Measurements from ENCODE around the gene KLHL25.
A peak's percentile ranks its signal among the peaks of the same experiment; 100 is the strongest.

KLHL25 gene

GRCh38 chr15:85779249-85779648 lies 15.5 kb downstream of the KLHL25 start:
- DNase-seq (ENCODE audit: low read depth, low spot score), result no peak
- no peak overlapping the region for H3K27ac ChIP-seq

GRCh38 chr15:85778107-85778776 lies 16.5 kb downstream of the KLHL25 start:
- no peak overlapping the region for H3K27ac ChIP-seq
- DNase-seq (ENCODE audit: low read depth, low spot score), result no peak

- no peak overlapping the region for H3K27ac ChIP-seq
- no peak for DNase-seq (ENCODE audit: low read depth, low spot score)
These were observed 17.2 kb downstream of the KLHL25 start for GRCh38 chr15:85777250-85778106.

- no peak for DNase-seq (ENCODE audit: low read depth, low spot score)
- no peak overlapping the region for H3K27ac ChIP-seq
These were observed 20.8 kb downstream of the KLHL25 start for GRCh38 chr15:85773970-85774369.

GRCh38 chr15:85773249-85773648 lies 21.5 kb downstream of the KLHL25 start:
- no peak overlapping the region for H3K27ac ChIP-seq
- DNase-seq (ENCODE audit: low read depth, low spot score), result no peak

- DNase-seq (ENCODE audit: low read depth, low spot score), result no peak
- no peak overlapping the region for H3K27ac ChIP-seq
These were observed 22.1 kb downstream of the KLHL25 start for GRCh38 chr15:85772668-85773067.

GRCh38 chr15:85771781-85772445 lies 22.8 kb downstream of the KLHL25 start:
- H3K27ac ChIP-seq, result no peak overlapping the region
- DNase-seq (ENCODE audit: low read depth, low spot score), result no peak

- no peak for DNase-seq (ENCODE audit: low read depth, low spot score)
- no peak overlapping the region for H3K27ac ChIP-seq
These were observed 23.5 kb downstream of the KLHL25 start for GRCh38 chr15:85771271-85771670.

- H3K27ac ChIP-seq, result no peak overlapping the region
- no peak for DNase-seq (ENCODE audit: low read depth, low spot score)
These were observed 24.4 kb downstream of the KLHL25 start for GRCh38 chr15:85770096-85771041.

- no peak overlapping the region for H3K27ac ChIP-seq
- DNase-seq (ENCODE audit: low read depth, low spot score), result no peak
These were observed 25.4 kb downstream of the KLHL25 start for GRCh38 chr15:85769182-85769900.

GRCh38 chr15:85768595-85769168 lies 26.0 kb downstream of the KLHL25 start:
- no peak overlapping the region for H3K27ac ChIP-seq
- DNase-seq (ENCODE audit: low read depth, low spot score), result no peak

- no peak for DNase-seq (ENCODE audit: low read depth, low spot score)
- no peak overlapping the region for H3K27ac ChIP-seq
These were observed 26.8 kb downstream of the KLHL25 start for GRCh38 chr15:85767785-85768529.

GRCh38 chr15:85766001-85766831 lies 28.5 kb downstream of the KLHL25 start:
- H3K27ac ChIP-seq, result no peak overlapping the region
- no peak for DNase-seq (ENCODE audit: low read depth, low spot score)

GRCh38 chr15:85764649-85765277 lies 30.0 kb downstream of the KLHL25 start:
- peak overlapping the region; percentile 26 for H3K27ac ChIP-seq
- DNase-seq (ENCODE audit: low read depth, low spot score), result no peak

- H3K27ac ChIP-seq, result peak overlapping the region; percentile 26
- DNase-seq (ENCODE audit: low read depth, low spot score), result no peak
These were observed 30.8 kb downstream of the KLHL25 start for GRCh38 chr15:85763673-85764633.

GRCh38 chr15:85763157-85763556 lies 31.6 kb downstream of the KLHL25 start:
- no peak for DNase-seq (ENCODE audit: low read depth, low spot score)
- no peak overlapping the region for H3K27ac ChIP-seq

All from epithelial cell of prostate (primary cell).